ENCODE results near the gene MALL.
"Not testable (repeated sequence)": the region's sequence is repeated elsewhere in the genome, so short reads cannot be mapped to it uniquely, and the experiment has no call there.

DNA sequence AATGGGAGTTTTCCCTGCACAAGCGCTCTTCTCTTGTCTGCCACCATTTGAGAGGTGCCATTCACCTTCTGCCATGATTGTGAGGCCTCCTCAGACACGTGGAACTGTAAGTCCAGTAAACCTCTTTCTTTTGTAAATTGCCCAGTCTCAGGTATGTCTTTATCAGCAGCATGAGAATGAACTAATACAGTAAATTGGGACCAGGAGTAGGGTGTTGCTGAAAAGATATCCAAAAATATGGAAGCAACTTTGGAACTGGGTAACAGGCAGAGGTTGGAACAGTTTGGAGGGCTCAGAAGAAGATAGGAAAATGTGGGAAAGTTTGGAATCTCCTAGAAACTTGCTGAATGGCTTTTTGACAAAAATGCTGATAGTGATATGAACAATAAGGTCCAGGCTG is 38.6 kb upstream of the MALL start:
- TF ChIP-seq, protein P1, sequence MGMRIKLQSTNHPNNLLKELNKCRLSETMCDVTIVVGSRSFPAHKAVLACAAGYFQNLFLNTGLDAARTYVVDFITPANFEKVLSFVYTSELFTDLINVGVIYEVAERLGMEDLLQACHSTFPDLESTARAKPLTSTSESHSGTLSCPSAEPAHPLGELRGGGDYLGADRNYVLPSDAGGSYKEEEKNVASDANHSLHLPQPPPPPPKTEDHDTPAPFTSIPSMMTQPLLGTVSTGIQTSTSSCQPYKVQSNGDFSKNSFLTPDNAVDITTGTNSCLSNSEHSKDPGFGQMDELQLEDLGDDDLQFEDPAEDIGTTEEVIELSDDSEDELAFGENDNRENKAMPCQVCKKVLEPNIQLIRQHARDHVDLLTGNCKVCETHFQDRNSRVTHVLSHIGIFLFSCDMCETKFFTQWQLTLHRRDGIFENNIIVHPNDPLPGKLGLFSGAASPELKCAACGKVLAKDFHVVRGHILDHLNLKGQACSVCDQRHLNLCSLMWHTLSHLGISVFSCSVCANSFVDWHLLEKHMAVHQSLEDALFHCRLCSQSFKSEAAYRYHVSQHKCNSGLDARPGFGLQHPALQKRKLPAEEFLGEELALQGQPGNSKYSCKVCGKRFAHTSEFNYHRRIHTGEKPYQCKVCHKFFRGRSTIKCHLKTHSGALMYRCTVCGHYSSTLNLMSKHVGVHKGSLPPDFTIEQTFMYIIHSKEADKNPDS (CRISPR knock-in tag; IDR thresholded peaks at IDR 0.05): not testable (repeated sequence)
- TF ChIP-seq, protein P2, sequence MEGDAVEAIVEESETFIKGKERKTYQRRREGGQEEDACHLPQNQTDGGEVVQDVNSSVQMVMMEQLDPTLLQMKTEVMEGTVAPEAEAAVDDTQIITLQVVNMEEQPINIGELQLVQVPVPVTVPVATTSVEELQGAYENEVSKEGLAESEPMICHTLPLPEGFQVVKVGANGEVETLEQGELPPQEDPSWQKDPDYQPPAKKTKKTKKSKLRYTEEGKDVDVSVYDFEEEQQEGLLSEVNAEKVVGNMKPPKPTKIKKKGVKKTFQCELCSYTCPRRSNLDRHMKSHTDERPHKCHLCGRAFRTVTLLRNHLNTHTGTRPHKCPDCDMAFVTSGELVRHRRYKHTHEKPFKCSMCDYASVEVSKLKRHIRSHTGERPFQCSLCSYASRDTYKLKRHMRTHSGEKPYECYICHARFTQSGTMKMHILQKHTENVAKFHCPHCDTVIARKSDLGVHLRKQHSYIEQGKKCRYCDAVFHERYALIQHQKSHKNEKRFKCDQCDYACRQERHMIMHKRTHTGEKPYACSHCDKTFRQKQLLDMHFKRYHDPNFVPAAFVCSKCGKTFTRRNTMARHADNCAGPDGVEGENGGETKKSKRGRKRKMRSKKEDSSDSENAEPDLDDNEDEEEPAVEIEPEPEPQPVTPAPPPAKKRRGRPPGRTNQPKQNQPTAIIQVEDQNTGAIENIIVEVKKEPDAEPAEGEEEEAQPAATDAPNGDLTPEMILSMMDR (CRISPR knock-in tag; IDR thresholded peaks at IDR 0.05): not testable (repeated sequence)
- TF ChIP-seq, protein P3, sequence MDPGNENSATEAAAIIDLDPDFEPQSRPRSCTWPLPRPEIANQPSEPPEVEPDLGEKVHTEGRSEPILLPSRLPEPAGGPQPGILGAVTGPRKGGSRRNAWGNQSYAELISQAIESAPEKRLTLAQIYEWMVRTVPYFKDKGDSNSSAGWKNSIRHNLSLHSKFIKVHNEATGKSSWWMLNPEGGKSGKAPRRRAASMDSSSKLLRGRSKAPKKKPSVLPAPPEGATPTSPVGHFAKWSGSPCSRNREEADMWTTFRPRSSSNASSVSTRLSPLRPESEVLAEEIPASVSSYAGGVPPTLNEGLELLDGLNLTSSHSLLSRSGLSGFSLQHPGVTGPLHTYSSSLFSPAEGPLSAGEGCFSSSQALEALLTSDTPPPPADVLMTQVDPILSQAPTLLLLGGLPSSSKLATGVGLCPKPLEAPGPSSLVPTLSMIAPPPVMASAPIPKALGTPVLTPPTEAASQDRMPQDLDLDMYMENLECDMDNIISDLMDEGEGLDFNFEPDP (CRISPR knock-in tag; conservative IDR thresholded peaks at IDR 0.05): not testable (repeated sequence)
- TF ChIP-seq, protein P4, sequence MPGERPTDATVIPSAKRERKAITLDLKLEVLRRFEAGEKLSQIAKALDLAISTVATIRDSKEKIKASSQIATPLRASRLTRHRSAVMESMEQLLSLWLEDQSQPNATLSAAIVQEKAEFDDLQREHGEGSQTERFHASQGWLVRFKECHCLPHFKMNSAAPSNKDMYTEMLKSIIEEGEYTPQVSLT (CRISPR knock-in tag; IDR thresholded peaks at IDR 0.05; ENCODE audit: borderline replicate concordance, low read depth): not testable (repeated sequence)
- TF ChIP-seq POLR2AphosphoS5 (IDR thresholded peaks at IDR 0.05; ENCODE audit: low read depth, low read length); SMC3 (IDR thresholded peaks at IDR 0.05; ENCODE audit: low read length); TBX2 (CRISPR knock-in tag; IDR thresholded peaks at IDR 0.05; ENCODE audit: borderline replicate concordance); ZNF792 (CRISPR knock-in tag; IDR thresholded peaks at IDR 0.05): not testable (repeated sequence)
- TF ChIP-seq, protein P5, sequence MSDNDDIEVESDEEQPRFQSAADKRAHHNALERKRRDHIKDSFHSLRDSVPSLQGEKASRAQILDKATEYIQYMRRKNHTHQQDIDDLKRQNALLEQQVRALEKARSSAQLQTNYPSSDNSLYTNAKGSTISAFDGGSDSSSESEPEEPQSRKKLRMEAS (IDR thresholded peaks at IDR 0.05): not testable (repeated sequence)
- TF ChIP-seq, protein P6, sequence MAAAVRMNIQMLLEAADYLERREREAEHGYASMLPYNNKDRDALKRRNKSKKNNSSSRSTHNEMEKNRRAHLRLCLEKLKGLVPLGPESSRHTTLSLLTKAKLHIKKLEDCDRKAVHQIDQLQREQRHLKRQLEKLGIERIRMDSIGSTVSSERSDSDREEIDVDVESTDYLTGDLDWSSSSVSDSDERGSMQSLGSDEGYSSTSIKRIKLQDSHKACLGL (CRISPR knock-in tag; IDR thresholded peaks at IDR 0.05): not testable (repeated sequence)
